IgD-negative memory B cell (primary cell): ENCODE results near the gene IBA57. TPM values are rescaled to one million over a fixed set of nuclear protein-coding genes. Genes with fewer than 3 reads are reported as not detected.
"Not testable (repeated sequence)": the region's sequence is repeated elsewhere in the genome, so short reads cannot be mapped to it uniquely, and the experiment has no call there.

Experiments
- H3K27ac Mint-ChIP-seq, 3 donors: one replicate each; pipeline ENCODE4 v1.8.0; 2020 to 2022; ENCODE audit warnings: mild to moderate bottlenecking in 3 of 3, mixed read lengths in 3 of 3, moderate library complexity in 1 of 3
- H3K27me3 Mint-ChIP-seq: one replicate; pipeline ENCODE4 v1.8.0; 2021; ENCODE audit warnings: mixed read lengths
- H3K36me3 Mint-ChIP-seq: one replicate; pipeline ENCODE4 v1.8.0; 2020; ENCODE audit warnings: mild to moderate bottlenecking, mixed read lengths
- H3K4me1 Mint-ChIP-seq, 3 donors: one replicate each; pipeline ENCODE4 v1.8.0; 2020 to 2022; ENCODE audit warnings: mixed read lengths in 3 of 3, mild to moderate bottlenecking in 1 of 3
- H3K4me3 Mint-ChIP-seq, 4 donors: one replicate each; pipeline ENCODE4 v1.8.0; 2020 to 2022; ENCODE audit warnings: mild to moderate bottlenecking in 4 of 4, mixed read lengths in 4 of 4, moderate library complexity in 3 of 4
- H3K9me3 Mint-ChIP-seq, 3 donors: one replicate each; pipeline ENCODE4 v1.8.0; 2020 to 2021; ENCODE audit warnings: mixed read lengths in 3 of 3, mild to moderate bottlenecking in 1 of 3
- polyA plus RNA-seq: library from polyadenylated mRNA; unstranded; fragments of 300-500 nt; fragmentation: Illumina TruSeq; gene quantifications from one replicate; pipeline ENCODE4 v1.2.3, GENCODE V29; 2021

IBA57 gene
- polyA plus RNA-seq, 1 donor from 2014 or later: 3.3 TPM

DNA sequence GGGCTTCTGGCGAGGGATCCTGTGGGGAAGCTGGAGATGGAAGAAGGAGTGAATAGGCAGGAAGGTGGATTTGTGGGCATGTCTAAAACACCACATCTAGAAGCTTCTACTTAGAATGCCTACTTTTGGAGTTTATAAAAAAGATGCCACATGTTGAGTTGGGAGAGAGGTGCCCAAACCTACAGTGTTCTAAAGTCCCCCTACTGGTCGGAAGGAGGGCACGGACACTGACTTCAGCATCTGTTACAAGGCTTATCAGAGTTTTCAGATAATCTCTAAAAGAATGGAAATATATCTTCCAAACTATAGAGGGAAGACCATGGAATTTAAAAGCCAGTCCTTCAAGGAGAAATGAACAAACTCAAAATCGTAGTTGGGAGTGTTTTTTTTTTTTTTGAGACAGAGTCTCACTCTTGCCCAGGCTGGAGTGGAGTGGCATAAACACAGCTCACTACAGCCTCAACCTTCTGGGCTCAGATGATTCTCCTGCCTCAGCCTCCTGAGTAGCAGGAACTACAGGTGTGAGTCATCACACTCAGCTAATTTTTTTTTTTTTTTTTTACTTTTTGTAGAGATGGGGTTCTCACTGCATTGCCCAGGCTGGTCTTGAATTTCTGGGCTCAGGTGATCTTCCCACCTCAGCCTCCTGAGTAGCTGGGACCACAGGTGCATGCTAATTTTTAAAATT lies 14.8 kb downstream of the IBA57 start:
- H3K27me3 Mint-ChIP-seq: no peaks in the 10 kb centered on the region
- H3K27ac Mint-ChIP-seq: peak overlapping the region in 2 of 3 donors; percentile 14 to 90
- no peak overlapping the region for H3K4me3 Mint-ChIP-seq
- H3K4me1 Mint-ChIP-seq: peaks cover 0 to 5% (median 0%) of the 10 kb centered on the region in 3 donors
- H3K9me3 Mint-ChIP-seq: no peaks in the 10 kb centered on the region
- no peaks in the 10 kb centered on the region for H3K36me3 Mint-ChIP-seq

DNA sequence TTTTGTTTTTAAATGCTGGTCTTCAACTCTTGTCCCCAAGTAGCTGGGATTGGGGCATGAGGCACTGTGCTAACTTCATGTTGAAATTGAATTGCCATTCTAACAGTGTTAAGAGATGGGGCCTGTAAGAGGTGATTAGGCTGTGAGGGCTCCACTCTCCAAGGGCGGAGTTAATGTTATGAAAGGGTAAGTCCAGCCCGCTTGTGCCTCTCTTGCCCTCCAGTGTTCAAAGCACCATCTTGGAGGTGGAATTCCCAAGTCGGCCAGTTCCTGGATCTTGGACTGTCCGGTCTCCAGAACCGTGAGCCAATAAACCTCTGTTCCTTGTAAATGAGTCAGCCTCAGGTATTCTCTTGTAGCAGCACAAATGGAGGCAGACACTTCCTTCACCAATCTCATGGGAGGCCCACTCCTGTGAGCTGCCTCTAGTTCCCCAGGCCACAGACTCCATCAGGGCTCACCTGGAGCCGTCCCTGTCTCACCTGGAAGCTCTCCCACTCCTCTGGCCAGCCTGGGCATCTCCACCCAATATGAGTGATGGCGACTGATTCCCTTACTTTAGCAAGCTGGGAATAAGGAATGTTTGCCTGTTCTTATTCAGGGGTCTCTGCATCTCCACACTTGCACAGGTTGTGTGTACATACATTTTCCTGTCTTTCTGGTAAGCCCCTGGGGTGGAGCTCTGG lies 15.5 kb downstream of the IBA57 start:
- Mint-ChIP-seq H3K36me3 (no peaks in the 10 kb centered on the region), H3K4me3 (no peak overlapping the region), H3K27me3 (no peaks in the 10 kb centered on the region), H3K27ac (no peak overlapping the region), H3K4me1 (peaks cover 0 to 5% (median 0%) of the 10 kb centered on the region in 3 donors), H3K9me3 (no peaks in the 10 kb centered on the region)

DNA sequence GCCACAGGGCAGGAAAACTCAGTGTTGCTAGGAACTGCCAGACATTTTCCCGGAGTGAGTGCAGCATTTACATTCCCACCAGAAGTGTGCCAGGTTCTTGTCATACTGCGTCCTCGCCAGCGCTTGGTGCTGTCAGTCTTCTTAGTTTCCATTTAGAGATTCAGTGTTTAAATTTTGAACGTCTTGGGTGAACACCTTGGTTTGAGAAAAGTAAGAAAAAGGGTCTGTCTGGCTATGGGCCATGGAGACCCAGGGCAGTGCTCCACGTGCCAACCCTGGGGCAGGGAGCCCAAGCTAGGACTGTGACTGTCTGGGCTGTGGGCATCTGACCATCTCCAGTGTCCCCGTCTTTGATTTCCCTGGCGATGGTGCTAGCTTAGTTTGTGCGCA lies 16.0 kb downstream of the IBA57 start:
- H3K4me3 Mint-ChIP-seq: no peak overlapping the region
- no peaks in the 10 kb centered on the region for H3K27me3 Mint-ChIP-seq
- H3K36me3 Mint-ChIP-seq: no peaks in the 10 kb centered on the region
- H3K9me3 Mint-ChIP-seq: no peaks in the 10 kb centered on the region
- peaks cover 0 to 5% (median 0%) of the 10 kb centered on the region in 3 donors for H3K4me1 Mint-ChIP-seq
- H3K27ac Mint-ChIP-seq: no peak overlapping the region

DNA sequence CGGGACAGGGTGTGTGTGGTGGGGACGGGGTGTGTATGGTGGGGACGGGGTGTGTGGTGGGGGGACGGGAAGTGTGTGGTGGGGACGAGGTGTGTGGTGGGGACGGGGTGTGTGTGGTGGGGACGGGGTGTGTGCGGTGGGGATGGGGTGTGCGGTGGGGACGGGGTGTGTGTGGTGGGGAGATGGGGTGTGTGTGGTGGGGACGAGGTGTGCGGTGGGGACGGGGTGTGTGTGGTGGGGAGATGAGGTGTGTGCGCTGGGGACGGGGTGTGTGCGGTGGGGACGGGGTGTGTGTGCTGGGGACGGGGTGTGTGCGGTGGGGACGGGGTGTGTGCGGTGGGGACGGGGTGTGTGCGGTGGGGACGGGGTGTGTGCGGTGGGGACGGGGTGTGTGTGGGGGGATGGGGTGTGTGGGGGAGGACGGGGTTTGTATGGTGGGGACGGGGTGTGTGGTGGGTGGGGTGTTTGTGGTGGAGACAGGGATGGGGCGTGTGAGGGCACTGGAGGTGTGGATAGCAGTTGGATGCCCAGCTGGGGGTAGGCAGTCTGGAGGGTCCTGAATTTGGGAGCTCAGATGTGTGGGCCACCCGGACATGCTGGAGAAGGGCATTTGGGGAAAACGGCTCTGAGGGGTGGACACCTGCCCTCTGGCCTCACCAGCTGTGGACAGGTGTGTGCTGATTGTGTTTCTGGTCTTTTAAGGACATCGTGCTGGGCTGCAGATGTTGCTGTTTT lies 16.9 kb downstream of the IBA57 start:
- no peak overlapping the region for H3K4me3 Mint-ChIP-seq
- H3K27ac Mint-ChIP-seq: no peak overlapping the region
- H3K9me3 Mint-ChIP-seq: no peaks in the 10 kb centered on the region
- no peaks in the 10 kb centered on the region for H3K36me3 Mint-ChIP-seq
- H3K4me1 Mint-ChIP-seq: peaks cover 0 to 5% (median 0%) of the 10 kb centered on the region in 3 donors
- H3K27me3 Mint-ChIP-seq: no peaks in the 10 kb centered on the region

DNA sequence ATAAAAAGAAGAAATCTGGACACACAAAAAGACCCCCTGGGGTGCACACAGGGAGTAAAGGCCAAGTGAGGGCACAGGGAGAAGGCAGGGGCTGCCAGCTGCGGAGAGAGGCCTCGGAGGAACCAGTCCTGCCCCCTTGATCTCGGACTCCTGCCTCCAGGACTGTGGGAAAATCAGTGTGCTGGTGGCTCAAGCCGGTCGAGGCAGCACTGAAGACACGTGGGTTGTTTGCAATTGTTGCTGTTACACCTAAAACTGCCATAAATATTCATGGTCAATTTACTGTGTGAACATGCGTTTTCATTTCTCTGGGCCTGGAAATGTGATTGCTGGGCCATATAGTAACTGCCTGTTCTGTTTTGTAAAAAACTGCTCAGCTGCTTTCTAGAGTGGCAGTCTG lies 18.5 kb downstream of the IBA57 start:
- H3K27ac Mint-ChIP-seq: peak overlapping the region in 1 of 3 donors; percentile 13

DNA sequence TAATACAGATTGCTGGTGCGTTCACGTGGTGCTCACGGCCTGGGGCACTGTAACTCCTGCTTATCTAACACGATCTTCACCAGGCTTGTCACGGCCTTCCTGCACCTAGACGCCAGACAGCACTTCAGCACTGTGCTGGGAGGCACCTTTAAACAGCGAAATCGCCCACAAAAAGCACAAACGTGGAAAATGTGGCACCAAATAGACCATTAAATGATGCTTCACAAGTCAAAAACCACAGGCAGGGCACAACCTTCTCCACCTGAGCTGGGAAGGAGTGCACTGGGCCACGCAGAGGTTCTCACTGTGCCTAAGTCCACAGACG lies 20.0 kb downstream of the IBA57 start:
- peak overlapping the region in 1 of 3 donors; percentile 65 for H3K27ac Mint-ChIP-seq
- no peak overlapping the region for H3K4me3 Mint-ChIP-seq
- no peaks in the 10 kb centered on the region for H3K27me3 Mint-ChIP-seq
- no peaks in the 10 kb centered on the region for H3K4me1 Mint-ChIP-seq
- peaks cover 0 to 4% (median 0%) of the 10 kb centered on the region in 3 donors for H3K9me3 Mint-ChIP-seq
- H3K36me3 Mint-ChIP-seq: no peaks in the 10 kb centered on the region

More for the DNA sequence above, 18.5 kb downstream of the IBA57 start:
- Mint-ChIP-seq H3K4me1 (peaks cover 0 to 5% (median 0%) of the 10 kb centered on the region in 3 donors), H3K4me3 (no peak overlapping the region), H3K36me3 (no peaks in the 10 kb centered on the region), H3K9me3 (peaks cover 0 to 4% (median 0%) of the 10 kb centered on the region in 3 donors), H3K27me3 (no peaks in the 10 kb centered on the region)

DNA sequence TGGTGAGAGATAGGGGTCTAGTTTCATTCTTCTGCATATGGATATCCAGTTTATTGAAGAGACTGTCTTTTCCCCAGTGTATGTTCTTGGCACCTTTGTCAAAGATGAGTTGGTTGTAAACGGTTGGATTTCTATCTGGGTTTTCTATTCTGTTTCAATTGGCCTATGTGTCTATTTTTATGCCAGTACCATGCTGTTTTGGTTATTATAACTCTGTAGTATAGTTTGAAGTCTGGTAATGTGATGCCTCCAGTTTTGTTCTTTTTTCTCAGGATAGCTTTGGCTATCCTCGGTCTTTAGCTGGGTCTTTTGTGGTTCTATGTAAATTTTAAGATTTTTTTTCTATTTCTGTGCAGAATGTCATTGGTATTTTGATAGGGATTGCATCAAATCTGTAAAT lies 22.6 kb downstream of the IBA57 start:
- not testable (repeated sequence) for H3K4me1 Mint-ChIP-seq, H3K9me3 Mint-ChIP-seq, H3K36me3 Mint-ChIP-seq, H3K27me3 Mint-ChIP-seq, H3K4me3 Mint-ChIP-seq
- H3K27ac Mint-ChIP-seq: peak overlapping the region in 1 of 3 donors; percentile 55

DNA sequence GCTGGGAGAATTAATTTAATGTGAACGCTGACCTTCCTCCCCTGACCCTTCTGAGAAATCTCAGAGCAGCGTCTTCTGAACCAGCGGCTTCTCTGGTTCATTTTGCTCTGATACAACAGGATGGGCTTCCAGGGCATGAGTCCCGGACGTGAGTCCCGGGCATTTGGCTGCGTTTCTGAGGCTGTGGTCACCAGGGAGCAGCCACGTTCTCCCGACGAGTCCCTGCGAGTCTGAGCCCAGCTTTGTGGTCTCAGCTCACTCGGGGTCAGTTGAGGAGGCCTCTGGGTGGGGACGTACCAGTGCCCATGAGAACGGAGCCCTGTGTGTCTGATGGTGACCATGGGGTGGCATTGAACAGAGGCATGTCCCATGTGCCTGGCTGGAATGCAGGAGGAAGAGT lies 24.6 kb downstream of the IBA57 start:
- peaks cover 0 to 5% (median 0%) of the 10 kb centered on the region in 3 donors for H3K4me1 Mint-ChIP-seq
- H3K4me3 Mint-ChIP-seq: no peak overlapping the region
- no peaks in the 10 kb centered on the region for H3K27me3 Mint-ChIP-seq
- peaks cover 0 to 4% (median 0%) of the 10 kb centered on the region in 3 donors for H3K9me3 Mint-ChIP-seq
- no peaks in the 10 kb centered on the region for H3K36me3 Mint-ChIP-seq
- H3K27ac Mint-ChIP-seq: no peak overlapping the region

DNA sequence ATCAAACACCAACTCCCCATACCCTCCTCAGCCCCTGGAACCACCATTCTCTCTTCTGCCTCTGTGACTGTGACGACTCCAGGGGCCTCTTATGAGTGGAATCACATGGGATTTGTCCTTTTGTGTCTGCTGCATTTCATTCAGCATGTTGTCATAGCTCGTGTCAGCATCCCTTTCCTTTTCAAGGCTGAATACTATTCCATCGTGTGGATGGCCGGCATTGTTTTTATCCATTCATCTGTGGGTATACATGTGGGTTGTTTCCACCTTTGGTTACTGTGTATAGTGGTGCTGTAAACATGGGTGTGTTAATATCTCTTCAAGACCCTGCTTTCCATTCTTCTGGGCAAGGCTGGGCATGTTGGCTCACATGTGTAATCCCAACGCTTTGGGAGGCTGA lies 25.2 kb downstream of the IBA57 start:
- H3K36me3 Mint-ChIP-seq: no peaks in the 10 kb centered on the region
- H3K4me3 Mint-ChIP-seq: no peak overlapping the region
- H3K27me3 Mint-ChIP-seq: no peaks in the 10 kb centered on the region
- peaks cover 0 to 4% (median 0%) of the 10 kb centered on the region in 3 donors for H3K9me3 Mint-ChIP-seq
- no peak overlapping the region for H3K27ac Mint-ChIP-seq
- peaks cover 0 to 5% (median 0%) of the 10 kb centered on the region in 3 donors for H3K4me1 Mint-ChIP-seq

DNA sequence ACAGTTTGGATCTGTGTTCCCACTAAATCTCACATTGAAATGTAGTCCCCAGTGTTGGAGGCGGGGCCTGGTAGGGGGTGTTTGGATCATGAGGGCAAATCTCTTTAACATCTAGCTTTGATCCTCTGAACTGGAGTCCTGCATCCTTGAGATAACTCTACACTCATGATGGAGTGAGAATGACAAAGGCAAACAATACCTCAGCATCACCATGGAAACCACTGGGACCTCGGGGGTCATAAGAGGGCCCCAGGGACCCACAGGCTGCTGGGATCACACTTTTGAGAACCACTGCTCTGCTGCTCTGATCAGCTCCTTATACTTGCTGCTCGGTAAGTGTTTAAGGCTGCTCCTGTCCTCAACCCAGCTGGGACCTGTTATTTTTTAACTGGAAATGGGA lies 28.8 kb downstream of the IBA57 start:
- Mint-ChIP-seq H3K27me3 (no peaks in the 10 kb centered on the region), H3K36me3 (peaks cover 8% of the 10 kb centered on the region), H3K4me1 (peaks cover 0 to 5% (median 0%) of the 10 kb centered on the region in 3 donors), H3K9me3 (peaks cover 1 to 8% (median 7%) of the 10 kb centered on the region in 3 donors), H3K4me3 (no peak overlapping the region), H3K27ac (no peak overlapping the region)

DNA sequence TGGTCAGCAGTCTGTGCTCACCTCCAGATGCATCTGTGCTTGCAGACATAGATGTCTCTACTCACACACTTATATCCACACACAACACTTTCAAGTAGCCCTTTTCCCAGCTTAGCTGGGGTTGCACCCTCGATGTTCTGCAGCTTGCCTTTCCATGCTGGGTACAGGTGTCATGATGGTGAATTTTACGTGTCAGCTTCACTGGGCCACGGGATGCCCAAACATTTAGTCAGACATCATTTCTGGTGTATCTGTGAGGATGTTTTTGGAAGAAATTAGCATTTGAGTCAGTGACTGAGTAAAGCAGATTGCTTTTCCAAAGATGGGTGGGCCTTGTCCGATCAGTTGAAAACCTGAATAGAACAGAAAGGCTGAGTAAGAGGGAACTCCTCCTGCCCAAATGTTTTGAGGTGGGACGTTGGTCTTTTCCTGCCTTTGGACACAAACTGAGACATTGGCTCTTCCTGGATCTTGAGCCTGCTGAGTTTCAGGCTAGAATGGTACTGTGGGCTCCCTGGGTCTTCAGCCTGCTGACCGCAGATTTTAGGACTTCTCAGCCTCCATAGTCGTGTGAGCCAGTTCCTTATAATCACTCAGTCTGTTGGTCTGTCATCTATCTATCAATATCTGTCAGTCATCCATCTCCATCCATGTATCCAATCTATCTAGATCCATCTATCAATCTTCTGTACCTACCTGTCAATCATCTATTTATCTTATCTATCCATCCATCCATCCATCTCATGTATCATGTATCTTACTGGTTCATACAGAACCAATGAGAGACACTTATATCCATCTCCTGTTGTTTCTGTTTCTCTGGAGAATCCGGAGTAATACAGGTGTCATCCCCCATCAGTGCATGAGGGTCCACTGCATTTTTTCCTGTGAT lies 29.6 kb downstream of the IBA57 start:
- Mint-ChIP-seq H3K27me3 (no peaks in the 10 kb centered on the region), H3K4me1 (peaks cover 0 to 5% (median 0%) of the 10 kb centered on the region in 3 donors), H3K4me3 (no peak overlapping the region), H3K9me3 (peaks cover 2 to 12% (median 7%) of the 10 kb centered on the region in 3 donors), H3K36me3 (peaks cover 11% of the 10 kb centered on the region), H3K27ac (no peak overlapping the region)

DNA sequence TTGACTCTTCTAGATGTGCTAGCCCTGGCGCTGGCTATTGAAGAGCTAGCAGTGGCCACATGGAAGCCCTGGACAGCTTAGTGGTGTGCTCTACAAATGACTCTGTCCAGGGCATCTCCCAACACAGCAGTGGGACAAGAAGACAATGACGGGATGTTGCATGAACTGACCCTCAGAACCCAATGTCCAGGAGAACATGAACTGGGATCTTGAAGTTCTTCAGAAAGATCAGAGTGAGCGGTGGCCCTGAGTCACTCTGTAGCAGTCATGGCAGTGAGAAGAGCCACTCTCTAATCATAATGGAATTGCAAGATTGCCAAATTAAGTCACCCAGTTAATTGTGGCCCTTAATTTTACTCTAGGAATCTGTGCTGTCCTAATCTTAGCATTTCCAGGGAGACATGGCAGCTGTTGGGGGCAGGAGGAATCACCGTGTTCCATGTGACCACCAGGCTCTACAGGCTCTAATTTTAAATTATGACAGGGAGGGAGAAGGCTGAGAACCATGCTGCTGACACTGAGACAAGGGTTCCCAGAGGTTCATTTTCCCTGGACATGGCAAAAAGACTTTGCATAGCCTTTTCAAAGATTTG lies 32.0 kb downstream of the IBA57 start:
- H3K9me3 Mint-ChIP-seq: peaks cover 2 to 12% (median 7%) of the 10 kb centered on the region in 3 donors
- no peaks in the 10 kb centered on the region for H3K27me3 Mint-ChIP-seq
- H3K4me3 Mint-ChIP-seq: peak overlapping the region in 1 of 4 donors; percentile 75
- no peak overlapping the region for H3K27ac Mint-ChIP-seq
- H3K4me1 Mint-ChIP-seq: no peaks in the 10 kb centered on the region
- H3K36me3 Mint-ChIP-seq: peaks cover 17% of the 10 kb centered on the region

DNA sequence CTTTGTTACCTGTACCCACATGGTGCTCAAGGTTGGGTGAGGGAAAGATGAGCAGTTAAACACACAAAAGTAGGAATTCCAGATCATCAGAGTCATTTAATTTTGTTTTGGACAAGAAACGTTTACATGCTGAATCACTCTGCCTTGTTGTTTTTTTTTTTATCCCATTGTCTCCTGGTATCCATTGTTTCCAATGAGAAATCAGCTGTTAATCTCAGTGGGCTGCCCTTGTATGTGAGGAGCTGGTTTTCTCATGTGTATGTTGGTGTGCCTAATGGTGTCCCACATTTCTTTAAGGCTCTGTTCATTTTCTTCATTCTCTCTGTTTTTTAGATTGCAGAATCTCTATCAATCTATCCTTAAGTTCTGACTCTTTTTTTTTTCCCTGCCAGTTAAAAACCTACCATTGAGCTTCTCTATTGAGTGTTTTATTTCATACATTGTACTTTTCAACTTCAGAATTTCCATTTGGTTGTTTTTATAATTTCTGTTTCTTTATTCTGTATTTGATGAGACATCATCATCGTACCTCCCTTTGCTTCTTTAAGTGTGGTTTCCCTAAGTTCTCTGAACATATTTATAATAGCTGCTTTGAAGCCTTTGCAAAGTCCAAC lies 33.5 kb downstream of the IBA57 start:
- no peaks in the 10 kb centered on the region for H3K27me3 Mint-ChIP-seq
- H3K4me3 Mint-ChIP-seq: no peak overlapping the region
- H3K4me1 Mint-ChIP-seq: no peaks in the 10 kb centered on the region
- H3K36me3 Mint-ChIP-seq: peaks cover 17% of the 10 kb centered on the region
- H3K9me3 Mint-ChIP-seq: peaks cover 2 to 12% (median 7%) of the 10 kb centered on the region in 3 donors
- H3K27ac Mint-ChIP-seq: no peak overlapping the region

DNA sequence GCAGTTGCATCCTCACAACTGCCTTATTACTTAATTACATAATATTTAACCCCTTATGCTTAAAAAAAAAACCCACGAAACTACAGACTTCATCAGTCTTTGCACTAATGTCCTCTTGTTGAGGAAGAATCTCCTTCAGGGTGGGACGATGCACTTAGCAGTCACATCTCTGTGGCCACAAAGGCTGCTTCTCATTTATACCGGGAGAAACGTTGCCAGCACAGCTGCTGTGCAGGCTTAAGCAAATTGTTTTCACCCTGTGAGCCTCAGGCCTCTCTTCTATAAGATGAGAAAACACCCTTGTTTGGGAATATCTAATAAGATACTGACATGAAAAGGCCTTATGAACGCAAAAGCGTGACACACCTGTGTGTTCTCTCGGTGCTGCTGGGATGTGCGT lies 39.4 kb downstream of the IBA57 start:
- no peak overlapping the region for H3K27ac Mint-ChIP-seq
- no peaks in the 10 kb centered on the region for H3K4me1 Mint-ChIP-seq
- H3K27me3 Mint-ChIP-seq: no peaks in the 10 kb centered on the region
- no peaks in the 10 kb centered on the region for H3K9me3 Mint-ChIP-seq
- H3K36me3 Mint-ChIP-seq: peaks cover 7% of the 10 kb centered on the region
- H3K4me3 Mint-ChIP-seq: peak overlapping the region in 1 of 4 donors; percentile 43
